A673 (cell line): ENCODE measurements around the gene CUBN. TPM values are rescaled to one million over a fixed set of nuclear protein-coding genes. Genes with fewer than 3 reads are reported as not detected.

Experiments
- BruUV-seq: library from RNA; stranded (reverse); fragments of 400-500 nt; replicated peaks from 2 replicates; lab custom pipeline; 2021; lab: Mats Ljungman, UMichigan
- CTCF ChIA-PET: fragments of 300-600 bp; sonication (Branson Sonifier 250); formaldehyde crosslinking; loops from one replicate; lab custom pipeline; 2022; ENCODE audit warnings: antibody characterized with exemption; lab: Charles Lee
- POLR2A ChIA-PET: fragments of 300-600 bp; sonication (Branson Sonifier 250); formaldehyde crosslinking; loops from one replicate; lab custom pipeline; 2022; ENCODE audit warnings: antibody characterized with exemption; ENCODE audit not compliant: low non-redundant PET; lab: Charles Lee
- DNase-seq: peaks from one replicate; pipeline ENCODE4 v3.0.0-alpha.2; 2015; ENCODE audit warnings: low spot score
- H3K27ac ChIP-seq: fragments of 200-600 bp; sonication (generic); 2 replicates; pipeline ENCODE4 v1.5.1; 2016; ENCODE audit warnings: mixed run types, low read depth, mild to moderate bottlenecking, mixed read lengths, antibody characterized with exemption, low read length; ENCODE audit not compliant: poor library complexity, severe bottlenecking
- H3K27me3 ChIP-seq: fragments of 200-600 bp; sonication (generic); replicated peaks from 2 replicates; pipeline ENCODE4 v1.6.1; 2017; ENCODE audit warnings: mixed run types, low read depth, mild to moderate bottlenecking, mixed read lengths, antibody characterized with exemption, low read length; ENCODE audit not compliant: insufficient read depth, poor library complexity
- H3K36me3 ChIP-seq: fragments of 200-600 bp; sonication (generic); 2 replicates; pipeline ENCODE4 v1.6.1; 2016; ENCODE audit warnings: mixed run types, mild to moderate bottlenecking, mixed read lengths, antibody characterized with exemption, low read length; ENCODE audit not compliant: insufficient read depth, poor library complexity, severe bottlenecking
- H3K4me1 ChIP-seq: fragments of 200-600 bp; sonication (generic); 2 replicates; pipeline ENCODE4 v1.6.1; 2017; ENCODE audit warnings: mixed run types, mild to moderate bottlenecking, mixed read lengths, antibody characterized with exemption, low read length; ENCODE audit not compliant: insufficient read depth, poor library complexity, severe bottlenecking
- H3K4me3 ChIP-seq: fragments of 200-600 bp; sonication (generic); 2 replicates; pipeline ENCODE4 v1.5.1; 2016; ENCODE audit warnings: low read depth, mixed run types, mild to moderate bottlenecking, mixed read lengths, low read length; ENCODE audit not compliant: poor library complexity, severe bottlenecking
- H3K9me3 ChIP-seq: fragments of 200-600 bp; sonication (generic); 2 replicates; pipeline ENCODE4 v1.6.1; 2016; ENCODE audit warnings: mixed run types, low read depth, mild to moderate bottlenecking, mixed read lengths, antibody characterized with exemption, low read length; ENCODE audit not compliant: poor library complexity, severe bottlenecking
- EZH2 ChIP-seq: fragments of 200-600 bp; sonication (generic); IDR thresholded peaks from 2 replicates; pipeline ENCODE4 v1.6.1; 2017; ENCODE audit warnings: borderline replicate concordance, low read depth, mild to moderate bottlenecking, mixed read lengths, antibody characterized with exemption, low read length; ENCODE audit not compliant: poor library complexity, severe bottlenecking
- intact Hi-C: fragments of 100-400 bp; cut with micrococcal nuclease; formaldehyde crosslinking; loops from one replicate; pipeline ENCODE4 v1.10.0; 2022; ENCODE audit not compliant: unreplicated experiment
- total RNA-seq: library from RNA; stranded (reverse); gene quantifications from 2 replicates; pipeline ENCODE4 v1.2.3, GENCODE V29; 2021
- TF ChIP-seq, protein P1 (sequence below): fragments of 300-800, 200-600 bp; sonication (generic); conservative IDR thresholded peaks from 2 replicates; pipeline ENCODE4 v1.5.1; 2017; ENCODE audit warnings: low read depth, mild to moderate bottlenecking, antibody characterized with exemption, low read length, moderate library complexity, mixed read lengths

Gene CUBN
- total RNA-seq, 1 experiment from 2014 or later, result 3.4 TPM

- Histone ChIP-seq H3K36me3 (no peaks in the 10 kb centered on the region), H3K9me3 (no peaks in the 10 kb centered on the region), H3K27ac (no peak overlapping the region), H3K27me3 (no peaks in the 10 kb centered on the region), H3K4me3 (no peak overlapping the region), H3K4me1 (peaks cover 4% of the 10 kb centered on the region)
- POLR2A ChIA-PET, result interaction anchor here (0.6 kb wide), 1 partner anchor 9 kb away, joined by 3 read pairs; no protein-coding TSS in a partner anchor
- BruUV-seq, result no TSS peak
- DNase-seq, result no peak
- CTCF ChIA-PET, result no interaction called here
- intact Hi-C loops, result no loop called here
- TF ChIP-seq, protein P1, sequence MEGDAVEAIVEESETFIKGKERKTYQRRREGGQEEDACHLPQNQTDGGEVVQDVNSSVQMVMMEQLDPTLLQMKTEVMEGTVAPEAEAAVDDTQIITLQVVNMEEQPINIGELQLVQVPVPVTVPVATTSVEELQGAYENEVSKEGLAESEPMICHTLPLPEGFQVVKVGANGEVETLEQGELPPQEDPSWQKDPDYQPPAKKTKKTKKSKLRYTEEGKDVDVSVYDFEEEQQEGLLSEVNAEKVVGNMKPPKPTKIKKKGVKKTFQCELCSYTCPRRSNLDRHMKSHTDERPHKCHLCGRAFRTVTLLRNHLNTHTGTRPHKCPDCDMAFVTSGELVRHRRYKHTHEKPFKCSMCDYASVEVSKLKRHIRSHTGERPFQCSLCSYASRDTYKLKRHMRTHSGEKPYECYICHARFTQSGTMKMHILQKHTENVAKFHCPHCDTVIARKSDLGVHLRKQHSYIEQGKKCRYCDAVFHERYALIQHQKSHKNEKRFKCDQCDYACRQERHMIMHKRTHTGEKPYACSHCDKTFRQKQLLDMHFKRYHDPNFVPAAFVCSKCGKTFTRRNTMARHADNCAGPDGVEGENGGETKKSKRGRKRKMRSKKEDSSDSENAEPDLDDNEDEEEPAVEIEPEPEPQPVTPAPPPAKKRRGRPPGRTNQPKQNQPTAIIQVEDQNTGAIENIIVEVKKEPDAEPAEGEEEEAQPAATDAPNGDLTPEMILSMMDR, result no peak
- no peak for TF ChIP-seq EZH2
These were observed 17.3 kb upstream of the CUBN start for GRCh38 chr10:17146892-17147291.

- DNase-seq, result no peak
- H3K9me3 ChIP-seq, result no peaks in the 10 kb centered on the region
- H3K4me1 ChIP-seq, result peaks cover 4% of the 10 kb centered on the region
- no peaks in the 10 kb centered on the region for H3K36me3 ChIP-seq
- H3K4me3 ChIP-seq, result no peak overlapping the region
- no peaks in the 10 kb centered on the region for H3K27me3 ChIP-seq
- no peak overlapping the region for H3K27ac ChIP-seq
- TF ChIP-seq EZH2, result no peak
- TF ChIP-seq, protein P1, result no peak
- no TSS peak for BruUV-seq
- intact Hi-C loops, result no loop called here
- ChIA-PET CTCF (no interaction called here), POLR2A (no interaction called here)
These were observed 15.6 kb upstream of the CUBN start for GRCh38 chr10:17145239-17145638.

- no peaks in the 10 kb centered on the region for H3K9me3 ChIP-seq
- H3K36me3 ChIP-seq, result no peaks in the 10 kb centered on the region
- CTCF ChIA-PET, result no interaction called here
- no TSS peak for BruUV-seq
- intact Hi-C loops, result no loop called here
- no peak overlapping the region for H3K27ac ChIP-seq
- no peak for DNase-seq
- peaks cover 4% of the 10 kb centered on the region for H3K4me1 ChIP-seq
- no peaks in the 10 kb centered on the region for H3K27me3 ChIP-seq
- no peak for TF ChIP-seq EZH2
- TF ChIP-seq, protein P1, result no peak
- H3K4me3 ChIP-seq, result no peak overlapping the region
- POLR2A ChIA-PET, result no interaction called here
These were observed 15.1 kb upstream of the CUBN start for GRCh38 chr10:17144757-17145156.
